HG02610 (cell line): ENCODE data around the gene STK11IP.
A peak's percentile ranks its signal among the peaks of the same experiment; 100 is the strongest.

ENCODE experiments used
- ATAC-seq: cut with Tn5 transposase; IDR thresholded peaks from one replicate; pipeline ENCODE4 v1.9.1; 2021; ENCODE audit warnings: mild to moderate bottlenecking, moderate library complexity; ENCODE audit not compliant: unreplicated experiment

The STK11IP gene

GRCh38 chr2:219631406-219631891 lies 33.8 kb downstream of the STK11IP start:
- ATAC-seq: no peak

DNA sequence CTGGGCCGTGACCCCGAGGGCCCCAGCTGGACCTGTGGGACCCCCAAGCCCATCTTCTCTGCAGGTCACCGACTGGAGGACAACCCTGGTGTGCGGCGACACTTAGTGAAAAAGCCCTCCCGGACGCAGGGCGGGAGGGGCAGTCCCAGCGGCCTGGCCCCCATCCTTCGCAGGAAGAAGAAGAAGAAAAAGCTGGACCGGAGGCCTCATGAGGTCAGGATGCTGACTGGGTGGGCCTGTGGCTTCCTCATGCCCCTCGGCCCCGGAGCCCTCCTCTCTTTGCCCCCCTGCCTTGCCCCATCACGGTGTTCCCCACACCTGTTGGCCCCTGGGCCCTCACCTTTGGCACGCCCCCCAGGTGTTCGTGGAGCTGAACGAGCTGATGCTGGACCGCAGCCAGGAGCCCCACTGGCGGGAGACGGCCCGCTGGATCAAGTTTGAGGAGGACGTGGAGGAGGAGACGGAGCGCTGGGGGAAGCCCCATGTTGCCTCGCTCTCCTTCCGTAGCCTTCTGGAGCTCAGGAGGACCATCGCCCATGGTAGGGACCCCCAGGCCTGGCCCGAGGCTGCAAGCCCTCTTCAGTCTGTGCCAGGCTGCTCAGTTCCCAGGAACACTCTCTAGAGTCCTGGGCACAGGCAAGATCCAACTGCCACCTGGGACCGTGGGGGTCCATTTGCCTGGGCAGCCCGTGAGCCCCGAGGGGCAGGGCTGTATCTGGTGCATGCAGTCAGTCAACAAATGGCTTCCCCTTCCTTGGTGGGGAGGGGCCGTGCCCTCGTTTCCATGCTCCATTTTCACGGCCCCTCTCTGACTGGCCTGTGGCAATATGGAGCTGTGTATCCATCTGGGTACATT lies 34.5 kb downstream of the STK11IP start:
- ATAC-seq: no peak

GRCh38 chr2:219632760-219633105 lies 35.1 kb downstream of the STK11IP start:
- no peak for ATAC-seq

DNA sequence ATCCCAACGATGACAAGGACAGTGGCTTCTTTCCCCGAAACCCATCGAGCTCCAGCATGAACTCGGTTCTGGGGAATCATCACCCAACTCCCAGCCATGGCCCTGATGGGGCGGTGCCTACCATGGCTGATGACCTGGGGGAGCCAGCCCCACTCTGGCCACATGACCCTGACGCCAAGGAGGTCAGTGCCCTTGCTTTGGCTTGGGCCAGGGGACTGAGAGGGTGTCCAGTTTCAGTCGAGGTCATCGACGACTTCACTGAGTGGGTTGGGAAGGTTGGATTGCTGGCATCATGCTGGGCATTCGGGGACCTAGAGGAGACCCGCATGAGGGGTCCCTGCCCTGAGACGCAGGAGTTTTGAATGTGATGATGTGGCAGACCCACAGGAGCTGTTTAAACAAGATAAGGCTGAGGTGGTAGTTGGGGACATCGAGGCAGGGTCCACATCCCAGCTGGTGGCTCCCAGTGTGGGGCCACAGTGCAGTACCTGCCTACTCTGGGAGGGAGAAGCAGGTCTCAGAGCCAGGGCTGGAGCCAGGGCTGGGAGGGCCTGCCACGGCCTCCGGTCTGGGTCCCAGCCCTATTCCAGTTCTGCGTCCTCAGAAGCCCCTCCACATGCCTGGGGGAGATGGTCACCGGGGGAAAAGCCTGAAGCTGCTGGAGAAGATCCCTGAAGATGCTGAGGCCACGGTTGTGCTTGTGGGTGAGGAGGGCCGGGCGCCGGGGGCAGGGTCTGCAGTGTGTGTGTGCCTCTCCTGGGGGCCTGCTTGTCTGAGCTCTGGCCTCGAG lies 35.8 kb downstream of the STK11IP start:
- no peak for ATAC-seq

- no peak for ATAC-seq
Observed at GRCh38 chr2:219634171-219634940, 36.7 kb downstream of the STK11IP start.

DNA sequence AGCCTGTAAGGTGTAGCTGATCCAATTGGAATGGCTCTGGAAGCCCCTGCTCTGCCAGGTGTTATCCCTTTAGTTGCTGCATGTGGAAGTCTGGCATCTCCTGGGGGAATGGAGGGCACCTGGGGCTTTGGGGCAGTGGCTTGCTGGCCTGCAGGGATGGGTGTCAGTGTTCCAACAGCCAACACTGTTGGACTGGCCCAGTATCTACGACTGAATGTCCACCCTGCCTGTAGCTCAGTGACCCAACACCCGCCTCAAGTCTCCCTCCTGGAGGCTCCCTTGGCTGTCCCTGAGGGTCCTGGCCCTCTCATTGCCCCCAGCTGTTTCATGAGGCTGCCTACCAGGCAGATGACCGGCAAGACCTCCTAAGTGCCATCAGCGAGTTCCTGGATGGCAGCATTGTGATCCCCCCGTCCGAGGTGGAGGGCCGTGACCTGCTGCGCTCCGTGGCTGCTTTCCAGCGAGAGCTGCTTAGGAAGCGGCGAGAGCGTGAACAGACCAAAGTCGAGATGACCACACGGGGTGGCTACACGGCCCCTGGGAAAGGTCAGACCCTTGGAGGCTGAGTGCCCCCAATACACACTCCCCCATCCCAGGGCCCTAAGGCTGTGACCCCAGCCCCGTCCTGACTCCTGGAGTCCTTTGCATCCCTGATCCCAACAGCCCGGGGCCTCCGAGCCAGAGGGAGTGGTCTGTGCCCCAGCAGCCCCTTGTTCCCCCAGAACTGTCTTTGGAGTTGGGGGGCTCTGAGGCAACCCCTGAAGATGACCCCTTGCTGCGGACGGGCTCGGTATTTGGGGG lies 37.5 kb downstream of the STK11IP start:
- ATAC-seq: no peak

DNA sequence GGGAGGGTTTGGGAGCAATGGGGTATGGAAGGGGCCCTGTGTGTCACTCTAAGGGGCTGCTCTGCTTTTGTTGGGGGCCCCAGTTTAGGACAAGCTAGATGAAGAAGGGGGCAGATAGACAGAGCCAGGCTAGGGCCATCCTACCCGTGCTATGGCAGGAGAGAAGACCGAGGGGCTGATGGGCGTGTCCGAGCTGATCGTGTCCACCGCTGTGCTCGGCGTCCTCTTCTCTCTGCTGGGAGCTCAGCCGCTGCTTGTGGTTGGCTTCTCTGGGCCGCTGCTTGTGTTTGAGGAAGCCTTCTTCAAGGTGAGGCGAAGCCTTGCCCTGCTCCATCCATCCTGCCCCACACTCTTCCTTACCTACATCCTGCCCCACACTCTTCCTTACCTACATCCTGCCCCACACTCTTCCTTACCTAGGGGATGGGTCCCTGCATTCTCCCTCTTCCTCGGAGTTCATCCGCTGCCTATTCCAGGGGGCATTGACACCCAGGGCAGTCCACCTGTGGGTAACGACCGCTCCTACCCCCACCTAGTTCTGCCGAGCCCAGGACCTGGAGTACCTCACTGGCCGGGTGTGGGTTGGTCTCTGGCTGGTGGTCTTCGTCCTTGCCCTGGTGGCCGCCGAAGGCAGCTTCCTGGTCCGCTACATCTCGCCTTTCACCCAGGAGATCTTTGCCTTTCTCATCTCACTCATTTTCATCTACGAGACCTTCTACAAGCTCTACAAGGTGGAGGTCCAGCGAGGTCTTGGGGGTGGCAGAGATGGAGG lies 38.7 kb downstream of the STK11IP start:
- no peak for ATAC-seq

DNA sequence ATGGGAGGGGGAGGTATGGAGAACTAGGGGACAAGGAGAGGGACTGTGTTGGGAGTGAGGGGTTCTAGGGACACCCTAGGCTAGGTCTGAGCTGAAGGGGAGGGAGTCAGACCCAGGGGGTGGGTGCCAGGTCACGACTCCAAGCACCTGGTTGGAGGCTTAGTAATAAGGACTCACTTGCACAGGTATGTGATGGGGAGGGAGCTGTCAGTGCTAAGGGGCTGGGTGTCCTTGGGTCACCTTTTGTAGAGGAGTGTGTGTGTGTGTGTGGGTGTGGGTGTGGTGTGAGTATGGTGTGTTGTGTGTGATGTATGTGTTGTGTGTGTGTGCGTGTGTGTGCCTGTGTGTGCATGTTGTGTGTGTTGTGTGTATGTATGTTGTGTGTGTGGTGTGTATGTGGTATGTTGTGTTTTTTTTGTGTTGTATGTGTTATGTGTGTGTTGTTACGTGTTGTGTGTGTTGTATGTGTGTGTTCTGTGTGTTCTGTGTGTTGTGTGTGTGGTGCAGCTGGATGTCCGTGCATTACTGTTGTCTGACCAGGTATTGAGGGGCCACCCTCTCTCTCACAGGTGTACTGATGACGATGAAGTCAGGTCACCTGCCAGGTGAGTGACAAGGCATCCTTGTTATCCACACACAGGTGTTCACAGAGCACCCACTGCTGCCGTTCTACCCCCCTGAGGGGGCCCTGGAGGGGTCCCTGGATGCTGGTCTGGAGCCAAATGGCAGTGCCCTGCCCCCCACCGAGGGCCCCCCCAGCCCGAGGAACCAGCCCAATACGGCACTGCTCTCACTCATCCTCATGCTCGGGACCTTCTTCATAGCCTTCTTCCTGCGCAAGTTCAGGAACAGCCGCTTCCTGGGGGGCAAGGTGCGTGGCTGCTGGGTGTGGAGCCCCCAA lies 39.5 kb downstream of the STK11IP start:
- ATAC-seq: no peak

DNA sequence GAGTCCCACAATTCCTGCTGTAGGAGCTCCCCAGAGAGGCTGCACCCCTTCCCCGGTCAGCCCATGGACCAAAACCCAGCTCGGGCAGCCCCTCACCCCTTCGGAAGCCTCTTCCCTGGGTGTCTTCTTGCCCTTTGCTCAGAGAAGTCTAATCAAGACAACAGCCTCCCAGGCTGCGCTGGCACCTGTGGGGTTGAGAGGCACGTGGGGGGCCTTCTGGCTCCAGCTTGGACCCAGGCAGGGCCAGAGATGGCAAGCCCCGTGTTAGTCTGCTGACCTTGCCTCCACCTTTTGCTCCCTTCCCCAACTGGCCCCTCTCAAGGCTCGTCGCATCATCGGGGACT lies 40.2 kb downstream of the STK11IP start:
- ATAC-seq: no peak

- no peak for ATAC-seq
Observed at GRCh38 chr2:219638217-219638947, 40.7 kb downstream of the STK11IP start.

DNA sequence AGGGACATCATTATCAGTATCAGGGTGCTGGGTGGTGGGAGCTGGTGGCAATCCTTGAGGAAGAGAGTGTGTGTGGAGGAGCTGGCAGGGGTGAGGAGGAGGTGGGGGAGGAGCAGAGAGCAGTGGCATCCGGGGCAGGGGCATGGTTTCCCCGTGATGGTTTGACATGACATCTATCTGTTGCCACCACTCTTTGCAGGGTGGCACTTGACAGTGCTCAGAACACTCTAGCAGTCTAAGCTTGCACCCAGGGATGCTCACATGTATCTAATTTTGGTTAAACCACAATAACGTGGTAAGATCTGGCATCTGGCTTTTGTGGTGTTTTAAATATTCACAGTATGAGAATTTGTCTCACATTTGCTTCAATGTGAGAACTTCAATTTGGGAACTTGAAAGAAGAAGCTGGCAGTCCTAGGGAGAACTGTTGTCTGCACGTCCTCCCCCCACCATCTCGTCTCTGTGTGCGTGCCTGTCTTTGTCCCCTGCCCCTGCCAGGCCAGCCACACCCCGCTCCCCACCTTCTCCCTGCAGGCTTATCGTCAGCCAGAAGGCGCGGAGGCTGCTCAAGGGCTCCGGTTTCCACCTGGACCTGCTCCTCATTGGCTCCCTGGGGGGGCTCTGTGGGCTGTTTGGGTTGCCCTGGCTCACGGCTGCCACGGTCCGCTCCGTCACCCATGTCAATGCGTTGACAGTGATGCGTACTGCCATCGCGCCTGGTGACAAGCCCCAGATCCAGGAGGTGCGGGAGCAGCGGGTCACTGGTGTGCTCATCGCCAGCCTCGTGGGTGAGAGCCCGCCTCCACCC lies 41.5 kb downstream of the STK11IP start:
- ATAC-seq: no peak

- ATAC-seq: no peak
Observed at GRCh38 chr2:219641390-219642068, 43.9 kb downstream of the STK11IP start.

GRCh38 chr2:219642069-219642454 lies 44.4 kb downstream of the STK11IP start:
- no peak for ATAC-seq

DNA sequence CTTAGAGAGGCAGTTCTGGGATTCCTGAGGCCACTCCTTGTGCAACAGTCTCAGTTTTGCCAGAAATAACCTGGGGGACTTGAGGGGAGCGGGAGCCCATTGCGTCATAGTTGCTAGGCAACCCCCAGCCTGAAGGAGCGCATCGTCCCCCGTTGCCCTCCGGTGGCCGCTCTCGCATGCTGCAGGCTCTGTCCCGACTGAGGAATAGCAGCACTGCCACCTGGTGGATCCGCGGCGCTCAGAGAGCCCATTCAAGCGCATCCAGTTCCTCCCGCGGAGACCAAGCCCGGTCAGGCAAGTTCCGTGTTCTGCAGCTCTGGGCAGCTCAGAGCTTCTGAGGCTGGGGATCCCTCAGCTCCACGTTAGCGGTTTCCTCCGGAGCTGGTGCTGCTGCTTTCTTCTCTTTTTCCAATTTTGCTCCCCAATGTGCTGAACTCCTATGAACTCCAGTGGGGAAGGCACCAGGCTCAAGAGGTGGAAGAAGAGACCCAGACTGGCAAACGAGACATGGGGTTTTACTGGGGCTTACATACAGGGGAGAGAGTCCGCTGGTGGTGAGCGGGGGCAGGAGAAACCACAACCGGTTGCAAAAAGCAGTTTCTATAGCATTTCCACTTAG lies 44.9 kb downstream of the STK11IP start:
- peak; percentile 96 for ATAC-seq

DNA sequence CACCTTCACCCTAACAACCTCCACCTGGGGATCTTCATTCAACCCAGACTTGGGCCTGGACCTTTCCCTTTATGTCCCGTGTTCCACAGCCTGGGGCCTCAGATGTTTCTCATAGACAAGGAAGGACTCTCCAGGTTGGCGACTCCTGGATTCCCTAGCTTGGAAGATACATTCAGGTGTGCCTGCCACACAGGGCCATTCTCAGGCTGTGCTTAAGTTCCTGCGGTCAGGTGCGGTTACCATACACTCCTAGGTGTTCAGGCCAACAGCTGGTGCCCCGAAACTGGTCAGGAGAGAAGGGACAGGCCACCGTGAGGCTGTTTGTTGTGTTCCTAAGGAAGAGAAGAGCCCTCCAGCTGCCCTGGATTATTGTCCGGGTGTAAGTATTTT lies 45.4 kb downstream of the STK11IP start:
- ATAC-seq: no peak

DNA sequence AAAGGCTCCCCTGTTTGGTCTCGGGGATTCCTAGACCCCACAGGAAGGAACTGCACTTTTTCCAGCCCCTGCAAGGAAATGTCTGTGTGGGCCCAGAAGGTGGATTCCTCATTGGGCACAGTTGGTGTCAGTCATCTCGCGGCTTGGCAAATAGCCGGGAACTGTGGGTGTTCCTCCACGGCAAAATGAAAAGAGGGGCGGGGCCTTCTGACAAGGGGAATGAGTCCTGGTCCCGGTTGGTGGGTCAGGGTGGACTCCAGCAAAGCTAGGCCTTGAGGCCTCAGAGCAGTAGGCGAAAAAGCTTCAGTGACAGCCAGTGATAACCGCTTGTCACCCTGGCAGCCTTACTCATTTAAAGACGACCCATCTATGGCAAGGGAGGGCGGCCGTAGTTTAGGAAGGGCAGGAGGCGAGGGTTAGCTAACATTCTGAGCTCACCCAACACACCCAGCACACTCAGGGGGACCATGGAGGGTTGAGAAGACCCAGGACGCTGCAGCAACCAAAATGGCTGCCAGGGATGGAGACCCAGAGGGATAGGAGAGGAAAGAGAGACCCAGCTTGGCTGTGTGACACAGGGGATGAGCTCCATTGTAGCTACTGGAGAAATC lies 46.2 kb downstream of the STK11IP start:
- ATAC-seq: no peak
